K562 (cell line): ENCODE measurements around the gene CCDC196. TPM values are rescaled to one million over a fixed set of nuclear protein-coding genes. Genes with fewer than 3 reads are reported as not detected.

Experiments
- ATAC-seq: fragments of 200-7000 bp; cut with Tn5 transposase; 3 replicates; pipeline ENCODE4 v1.9.1; 2020; ENCODE audit warnings: moderate library complexity
- BruUV-seq: library from RNA; stranded (reverse); fragments of 400-500 nt; replicated peaks from 2 replicates; lab custom pipeline; 2021; lab: Mats Ljungman, UMichigan
- CTCF ChIA-PET: fragments of 300-600 bp; formaldehyde crosslinking; extraction: SDS; loops from one replicate; lab custom pipeline; 2021; ENCODE audit warnings: low intra/inter-chr PET ratio; lab: Yijun Ruan, JAX
- POLR2A ChIA-PET: fragments of 300-600, 350-650 bp; sonication (Branson Sonifier 250); formaldehyde crosslinking; extraction: SDS; loops from one replicate; lab custom pipeline; 2021; ENCODE audit warnings: antibody characterized with exemption, inconsistent platforms; lab: Yijun Ruan, JAX
- DNase-seq, 4 experiments: peaks; one replicate each; pipeline versions ENCODE4 v3.0.0 to v3.0.0-alpha.2; 2011 to 2018; ENCODE audit warnings: low spot score in 3 of 4, mixed read lengths in 3 of 4; ENCODE audit errors: extremely low read depth in 1 of 4
- FAIRE-seq: peaks from 2 replicates; lab custom pipeline; 2011; peaks lifted over from hg19 to GRCh38; lab: Jason Lieb, UNC
- H2AFZ ChIP-seq: 2 replicates; pipeline ENCODE4 v1.6.0; 2011; ENCODE audit warnings: low read depth, low read length, control low read depth, inconsistent platforms
- H3K27ac ChIP-seq: fragments of 200-600 bp; 3 replicates; pipeline ENCODE4 v1.8.0; 2011; ENCODE audit warnings: low read depth, mild to moderate bottlenecking, control low read depth, inconsistent platforms, low read length, moderate library complexity, mixed read lengths; ENCODE audit errors: extremely low read depth
- H3K27me3 ChIP-seq, 2 experiments: fragments of 300-600 bp in 1 of 2; 2 replicates in 1 of 2; 3 replicates in 1 of 2; pipeline versions ENCODE4 v1.6.0 to v1.8.0; 2011; ENCODE audit warnings: inconsistent platforms in 2 of 2, low read length in 2 of 2, mild to moderate bottlenecking in 1 of 2, mixed read lengths in 1 of 2, moderate library complexity in 1 of 2; ENCODE audit not compliant: control insufficient read depth in 2 of 2, insufficient read depth in 2 of 2
- H3K36me3 ChIP-seq: fragments of 300-600 bp; 3 replicates; pipeline ENCODE4 v1.8.0; 2011; ENCODE audit warnings: mild to moderate bottlenecking, low read length, inconsistent platforms; ENCODE audit not compliant: control insufficient read depth, insufficient read depth
- H3K4me1 ChIP-seq, 2 experiments: fragments of 200-600 bp in 1 of 2; replicated peaks in 1 of 2; 2 replicates in 1 of 2; 3 replicates in 1 of 2; pipeline versions ENCODE4 v1.5.1 to v1.8.0; 2011; ENCODE audit warnings: inconsistent platforms in 2 of 2, low read length in 2 of 2, mild to moderate bottlenecking in 1 of 2, mixed read lengths in 1 of 2, moderate library complexity in 1 of 2; ENCODE audit not compliant: control insufficient read depth in 2 of 2, insufficient read depth in 2 of 2
- H3K4me2 ChIP-seq: 2 replicates; pipeline ENCODE4 v1.6.1; 2011; ENCODE audit warnings: low read length, control low read depth, inconsistent platforms, mixed read lengths; ENCODE audit not compliant: insufficient read depth
- H3K4me3 ChIP-seq: fragments of 200-600 bp; sonication (generic), shearing (Covaris generic); 2 replicates; pipeline ENCODE4 v1.5.1; 2016; ENCODE audit warnings: control low read depth, inconsistent platforms
- H3K79me2 ChIP-seq: fragments of 200-600 bp; 3 replicates; pipeline ENCODE4 v1.8.0; 2011; ENCODE audit warnings: low read length, inconsistent platforms; ENCODE audit not compliant: control insufficient read depth, insufficient read depth
- H3K9ac ChIP-seq, 2 experiments: 2 replicates each; pipeline versions ENCODE4 v1.6.0 to v1.6.1; 2011; ENCODE audit warnings: low read depth in 2 of 2, low read length in 2 of 2, control low read depth in 1 of 2, inconsistent platforms in 1 of 2, mild to moderate bottlenecking in 1 of 2, mixed read lengths in 1 of 2; ENCODE audit not compliant: insufficient read depth in 1 of 2
- H3K9me1 ChIP-seq: one replicate; pipeline ENCODE4 v1.6.0; 2011; ENCODE audit warnings: inconsistent platforms, mild to moderate bottlenecking, low read length, moderate library complexity; ENCODE audit not compliant: control insufficient read depth, insufficient read depth
- H3K9me3 ChIP-seq: replicated peaks from 2 replicates; pipeline ENCODE4 v1.5.1; 2011; ENCODE audit warnings: low read depth, low read length, inconsistent platforms; ENCODE audit not compliant: control insufficient read depth, insufficient read depth
- H4K20me1 ChIP-seq: replicated peaks from 2 replicates; pipeline ENCODE4 v1.6.1; 2011; ENCODE audit warnings: low read length, inconsistent platforms, mixed read lengths; ENCODE audit not compliant: control insufficient read depth, insufficient read depth
- RNF219 ChIP-seq: fragments of 250-450 bp; sonication (Bioruptor Pico); IDR thresholded peaks from 2 replicates; pipeline ENCODE4 v1.5.0; 2022; ENCODE audit warnings: mild to moderate bottlenecking
- SP2 ChIP-seq: IDR thresholded peaks from 2 replicates; pipeline ENCODE4 v1.6.1; 2011; ENCODE audit warnings: mild to moderate bottlenecking, low read depth, low read length, moderate library complexity; ENCODE audit not compliant: poor library complexity, severe bottlenecking; ENCODE audit errors: extremely low read depth
- SRSF9 ChIP-seq: fragments of 200-400 bp; formaldehyde crosslinking; IDR thresholded peaks from 2 replicates; pipeline ENCODE4 v1.6.1; 2017; ENCODE audit warnings: low read depth, low read length, borderline replicate concordance
- STAG1 ChIP-seq: sonication (generic); formaldehyde crosslinking; IDR thresholded peaks from 2 replicates; pipeline ENCODE4 v1.5.0; 2020; ENCODE audit warnings: missing genetic modification reagents, borderline replicate concordance
- ZNF277 ChIP-seq: fragments of 250-450 bp; sonication (Bioruptor Pico); IDR thresholded peaks from 2 replicates; pipeline ENCODE4 v1.8.0; 2022; ENCODE audit warnings: inconsistent platforms, mild to moderate bottlenecking, moderate library complexity, borderline replicate concordance
- ZNF398 ChIP-seq: fragments of 250-450 bp; sonication (Bioruptor Pico); IDR thresholded peaks from 2 replicates; pipeline ENCODE4 v1.8.0; 2021; ENCODE audit warnings: moderate library complexity, mild to moderate bottlenecking, inconsistent platforms
- in situ Hi-C: fragments of 300-500 bp; cut with MboI; formaldehyde crosslinking; loops from 4 replicates; pipeline ENCODE4 v1.15.0; 2018; ENCODE audit warnings: inconsistent platforms, mixed read lengths
- intact Hi-C: fragments of 100-400 bp; cut with micrococcal nuclease; formaldehyde crosslinking; loops from 2 replicates; pipeline ENCODE4 v1.14.2; 2022
- polyA plus RNA-seq, 8 experiments: library from polyadenylated mRNA; depleted of rRNA in 4 of 8; stranded (reverse) in 5 of 8; unstranded in 3 of 8; fragments of >200 nt; fragmentation: Nextera tagmentation in 2 of 8; fragmentation: Illumina TruSeq in 1 of 8; extraction: Ambion mirVana in 2 of 8; extraction: Trizol in 1 of 8; gene quantifications; 2 replicates each; pipeline versions ENCODE4 v1.2.1 to v1.2.3, GENCODE V29; 2011 to 2014; ENCODE audit warnings: inconsistent platforms in 1 of 8, missing spikeins in 1 of 8
- total RNA-seq, 7 experiments: library from RNA; depleted of rRNA in 6 of 7; stranded (reverse); fragments of >200 nt in 6 of 7; fragmentation: Illumina TruSeq in 2 of 7; extraction: Trizol in 2 of 7; gene quantifications; 2 replicates each; pipeline versions ENCODE4 v1.2.1 to v1.2.3, GENCODE V29; 2011 to 2021; ENCODE audit warnings: low replicate concordance in 1 of 7

Gene CCDC196
- total and polyA plus RNA-seq, 9 of the 15 experiments (the other 6 are each of a cell fraction or from before 2014, with no cell fraction given) = not detected

DNA sequence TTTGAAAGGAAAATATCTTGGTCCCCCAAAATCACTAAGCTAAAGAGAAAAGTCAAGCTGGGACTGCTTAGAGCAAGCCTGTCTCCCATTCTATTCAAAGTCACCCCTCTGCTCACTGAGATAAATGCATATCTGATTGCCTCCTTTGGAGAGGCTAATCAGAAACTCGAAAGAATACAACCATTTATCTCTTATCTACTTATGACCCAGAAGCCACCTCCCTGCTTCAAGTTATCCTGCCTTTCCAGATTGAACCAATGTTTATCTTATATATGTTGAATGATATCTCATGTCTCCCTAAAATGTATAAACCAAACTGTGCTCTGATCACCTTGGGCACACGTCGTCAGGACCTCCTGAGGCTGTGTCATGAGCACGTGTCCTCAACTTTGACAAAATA is 14.6 kb upstream of the CCDC196 start (continued):
- TF ChIP-seq ZNF398 (CRISPR knock-in tag) (no peak), ZNF277 (CRISPR knock-in tag) (no peak), RNF219 (no peak), SRSF9 (no peak)

DNA sequence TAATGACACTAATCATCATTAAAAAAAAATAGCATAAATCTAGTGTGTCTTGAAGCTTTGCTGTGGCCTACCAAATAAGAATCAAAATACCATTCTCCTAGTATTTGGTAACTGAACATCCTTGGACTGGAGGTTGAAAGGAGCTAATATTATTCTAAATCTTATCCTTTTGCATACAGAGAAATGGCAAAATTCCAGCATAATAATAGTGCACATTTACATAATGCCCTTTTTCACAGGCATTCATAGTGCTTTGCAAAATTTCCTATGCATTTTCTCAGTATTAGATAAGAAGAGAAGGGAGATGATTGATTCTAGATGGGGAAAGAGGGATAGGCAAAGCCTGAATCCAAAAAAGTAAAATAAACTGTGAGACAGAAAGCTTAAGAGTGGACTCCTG is 13.9 kb upstream of the CCDC196 start:
- no peak overlapping the region for H2AFZ ChIP-seq
- H3K36me3 ChIP-seq = no peaks in the 10 kb centered on the region
- no peaks in the 10 kb centered on the region for H3K79me2 ChIP-seq
- no peak for TF ChIP-seq STAG1 (CRISPR knock-in tag)
- no peak for TF ChIP-seq SP2
- FAIRE-seq (no peak), DNase-seq (no peak), ATAC-seq (no peak)
- H3K4me3 ChIP-seq = no peak overlapping the region
- CTCF ChIA-PET = no interaction called here
- no peaks in the 10 kb centered on the region for H3K9me1 ChIP-seq
- POLR2A ChIA-PET = interaction anchor here (0.8 kb wide), 1 partner anchor 14 kb away, joined by 3 read pairs; the partner anchor contains the start of gene CCDC196
- no peak overlapping the region for H3K27ac ChIP-seq
- in situ Hi-C loops (no loop called here), intact Hi-C loops (no loop called here)
- no TSS peak for BruUV-seq
- no peak overlapping the region for H3K9ac ChIP-seq
- H3K27me3 ChIP-seq = no peaks in the 10 kb centered on the region
- H3K4me2 ChIP-seq = no peak overlapping the region
- no peaks in the 10 kb centered on the region for H4K20me1 ChIP-seq
- peaks cover 0 to 3% of the 10 kb centered on the region in 2 experiments; a peak in 2 of 5 replicates for H3K4me1 ChIP-seq
- H3K9me3 ChIP-seq = no peaks in the 10 kb centered on the region; the same call in 1 of the 2 replicates
